ENCODE results near the gene NDUFA1. TPM values are rescaled to one million over a fixed set of nuclear protein-coding genes. Genes with fewer than 3 reads are reported as not detected.
"Not testable (repeated sequence)": the region's sequence is repeated elsewhere in the genome, so short reads cannot be mapped to it uniquely, and the experiment has no call there.

Gene NDUFA1
- total RNA-seq, 1 donor from 2014 or later: 82.6 TPM

DNA sequence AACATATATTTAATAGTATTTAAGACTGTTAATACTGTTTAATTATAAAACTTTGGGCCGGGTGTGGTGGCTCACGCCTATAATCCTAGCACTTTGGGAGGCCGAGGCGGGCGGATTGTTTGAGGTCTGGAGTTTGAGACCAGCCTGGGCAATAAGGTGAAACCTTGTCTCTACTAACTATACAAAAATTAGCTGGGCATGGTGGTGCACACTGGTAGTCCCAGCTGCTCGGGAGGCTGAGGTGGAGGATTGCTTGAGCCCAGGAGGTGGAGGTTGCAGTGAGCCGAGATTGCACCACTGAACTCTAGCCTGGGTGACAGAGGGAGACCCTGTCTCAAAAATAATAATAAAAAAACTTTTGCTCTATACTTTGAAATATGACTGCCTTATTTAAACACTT, 50.8 kb downstream of the NDUFA1 start:
- DNase-seq (ENCODE audit: low spot score); H3K27ac Mint-ChIP-seq; H3K4me1 Mint-ChIP-seq (ENCODE audit: low read depth); H3K27me3 Mint-ChIP-seq (ENCODE audit: low read depth); H3K9me3 Mint-ChIP-seq; H3K4me3 Mint-ChIP-seq (ENCODE audit: low read depth); intact Hi-C loops (cut with micrococcal nuclease): not testable (repeated sequence)
- H3K36me3 Mint-ChIP-seq (ENCODE audit: low read depth): peaks cover 17% of the 10 kb centered on the region

Other genes with a start within 250 kb of the NDUFA1 start
- gene SEPTIN6, start 178.7 kb upstream of the NDUFA1 start, total RNA-seq: 175 and 179 TPM in 2 replicates
- 0.46 and 0.59 TPM in 2 replicates for gene SOWAHD, start 113.2 kb upstream of the NDUFA1 start, total RNA-seq
- 2,137 and 2,151 TPM in 2 replicates for gene RPL39, start 80.2 kb upstream of the NDUFA1 start, total RNA-seq
- gene UPF3B, start 18.9 kb upstream of the NDUFA1 start, total RNA-seq: 13.9 TPM in 2 replicates
- gene RNF113A, start 99 bp upstream of the NDUFA1 start, total RNA-seq: 24.0 and 26.8 TPM in 2 replicates
- gene AKAP14, start 24.1 kb downstream of the NDUFA1 start, total RNA-seq: not detected in 2 replicates
- 9.8 and 10.4 TPM in 2 replicates for gene NKAP, start 71.9 kb downstream of the NDUFA1 start, total RNA-seq
- not detected in 2 replicates for gene RHOXF2B, start 205.9 kb downstream of the NDUFA1 start, total RNA-seq
- gene RHOXF1, start 244.1 kb downstream of the NDUFA1 start, total RNA-seq: not detected in 2 replicates